GM23248 (cell line): Measurements from ENCODE around the gene CASK. TPM values are rescaled to one million over a fixed set of nuclear protein-coding genes. Genes with fewer than 3 reads are reported as not detected.

Source experiments
- DNase-seq: peaks from one replicate; pipeline ENCODE4 v3.0.0-alpha.2; 2015
- H2AFZ ChIP-seq: fragments of 200-600 bp; sonication (generic); 2 replicates; pipeline ENCODE4 v1.6.1; 2016; ENCODE audit warnings: antibody characterized with exemption
- H3F3A ChIP-seq: fragments of 200-600 bp; sonication (generic); 2 replicates; pipeline ENCODE4 v1.6.1; 2016; ENCODE audit warnings: mild to moderate bottlenecking, antibody characterized with exemption, mixed run types; ENCODE audit not compliant: insufficient read depth
- H3K27ac ChIP-seq: fragments of 200-600 bp; sonication (generic); 2 replicates; pipeline ENCODE4 v1.5.1; 2016; ENCODE audit warnings: mild to moderate bottlenecking
- H3K27me3 ChIP-seq: fragments of 200-600 bp; sonication (generic); replicated peaks from 2 replicates; pipeline ENCODE4 v1.6.1; 2016; ENCODE audit warnings: mild to moderate bottlenecking; ENCODE audit not compliant: insufficient read depth
- H3K36me3 ChIP-seq: fragments of 200-600 bp; sonication (generic); 2 replicates; pipeline ENCODE4 v1.6.1; 2016; ENCODE audit warnings: low read depth, mild to moderate bottlenecking
- H3K4me1 ChIP-seq: fragments of 200-600 bp; sonication (generic); 2 replicates; pipeline ENCODE4 v1.6.1; 2016; ENCODE audit warnings: mild to moderate bottlenecking; ENCODE audit not compliant: insufficient read depth
- H3K4me2 ChIP-seq: fragments of 200-600 bp; sonication (generic); one replicate; pipeline ENCODE4 v1.6.1; 2016; ENCODE audit warnings: mild to moderate bottlenecking; ENCODE audit not compliant: unreplicated experiment
- H3K4me3 ChIP-seq: fragments of 200-600 bp; sonication (generic); 2 replicates; pipeline ENCODE4 v1.5.1; 2016; ENCODE audit warnings: mild to moderate bottlenecking
- H3K79me2 ChIP-seq: fragments of 200-600 bp; sonication (generic); 2 replicates; pipeline ENCODE4 v1.6.1; 2016; ENCODE audit warnings: mild to moderate bottlenecking; ENCODE audit not compliant: insufficient read depth
- H3K9ac ChIP-seq: fragments of 200-600 bp; sonication (generic); 2 replicates; pipeline ENCODE4 v1.6.1; 2016; ENCODE audit warnings: mild to moderate bottlenecking
- H3K9me2 ChIP-seq: fragments of 200-600 bp; sonication (generic); 2 replicates; pipeline ENCODE4 v1.6.1; 2016; ENCODE audit warnings: mixed run types, mild to moderate bottlenecking, moderate library complexity; ENCODE audit not compliant: insufficient read depth
- H3K9me3 ChIP-seq: fragments of 200-600 bp; sonication (generic); one replicate; pipeline ENCODE4 v1.6.1; 2017; ENCODE audit warnings: low read depth
- H4K20me1 ChIP-seq: fragments of 200-600 bp; sonication (generic); 2 replicates; pipeline ENCODE4 v1.6.0; 2016; ENCODE audit not compliant: insufficient read depth
- EZH2 ChIP-seq: fragments of 200-600 bp; sonication (generic); IDR thresholded peaks from 2 replicates; pipeline ENCODE4 v1.6.1; 2018; ENCODE audit warnings: antibody characterized with exemption, mild to moderate bottlenecking; ENCODE audit not compliant: insufficient read depth, poor library complexity, severe bottlenecking
- EZH2phosphoT487 ChIP-seq: fragments of 200-600 bp; sonication (generic); IDR thresholded peaks from 2 replicates; pipeline ENCODE4 v1.6.1; 2018; ENCODE audit warnings: antibody characterized with exemption, moderate library complexity, mild to moderate bottlenecking, low read depth; ENCODE audit not compliant: insufficient read depth
- WGBS, 2 experiments: methylation state at CpG; one replicate each; pipeline ENCODE4 v1.1.6; 2015 to 2017; ENCODE audit warnings: low lambda C conversion rate in 2 of 2, low coverage in 1 of 2; ENCODE audit errors: missing lambda C conversion rate in 2 of 2; 5-methylcytosine and 5-hydroxymethylcytosine counted together
- in situ Hi-C: fragments of 300-500 bp; cut with MboI; formaldehyde crosslinking; loops from 2 replicates; pipeline ENCODE4 v1.15.0; 2020
- polyA plus RNA-seq: library from polyadenylated mRNA; unstranded; fragments of >200 nt; fragmentation: Nextera tagmentation; extraction: Ambion mirVana; gene quantifications from 2 replicates; pipeline ENCODE4 v1.2.1, GENCODE V29; 2016
- total RNA-seq: library from RNA; depleted of rRNA; stranded (reverse); fragments of >200 nt; shearing (Covaris generic); gene quantifications from 2 replicates; pipeline ENCODE4 v1.2.3, GENCODE V29; 2014

CASK gene
- total and polyA plus RNA-seq, 2 experiments from 2014 or later, result 2.5 to 29.2 TPM

GRCh38 chrX:41917517-41917916 lies 5.8 kb downstream of the CASK start:
- Histone ChIP-seq H3K9me3 (no peaks in the 10 kb centered on the region), H3K36me3 (no peaks in the 10 kb centered on the region), H3K27me3 (no peaks in the 10 kb centered on the region), H3K27ac (no peak overlapping the region), H3K4me3 (no peak overlapping the region), H3K9me2 (no peaks in the 10 kb centered on the region), H3K9ac (no peak overlapping the region), H3K4me2 (no peak overlapping the region), H3K79me2 (peaks cover 86% of the 10 kb centered on the region), H3F3A (peaks cover 8% of the 10 kb centered on the region; the same call in 1 of the 2 replicates), H2AFZ (no peak overlapping the region), H3K4me1 (peaks cover 13% of the 10 kb centered on the region), H4K20me1 (no peaks in the 10 kb centered on the region)
- WGBS, 2 experiments, result 78 to 79% methylated on average over 5 of the region's 5 CpGs
- DNase-seq, result no peak
- TF ChIP-seq EZH2phosphoT487, result no peak
- TF ChIP-seq EZH2, result no peak
- in situ Hi-C loops, result no loop called here

GRCh38 chrX:41913476-41913875 lies 9.9 kb downstream of the CASK start:
- Histone ChIP-seq H3K9ac (no peak overlapping the region), H3K36me3 (no peaks in the 10 kb centered on the region), H3K4me3 (no peak overlapping the region), H3K27me3 (no peaks in the 10 kb centered on the region), H3K27ac (no peak overlapping the region), H3K9me3 (no peaks in the 10 kb centered on the region), H2AFZ (no peak overlapping the region), H3K9me2 (no peaks in the 10 kb centered on the region), H3F3A (no peaks in the 10 kb centered on the region), H4K20me1 (no peaks in the 10 kb centered on the region), H3K4me1 (0 out of 2 replicates have a peak, but pooled peaks cover 3% of the 10 kb centered on the region), H3K4me2 (no peak overlapping the region), H3K79me2 (peaks cover 84% of the 10 kb centered on the region)
- WGBS, 2 experiments, result 85 to 90% methylated on average over 1 of the region's 1 CpG
- in situ Hi-C loops, result no loop called here
- no peak for DNase-seq
- TF ChIP-seq EZH2phosphoT487, result no peak
- TF ChIP-seq EZH2, result no peak

DNA sequence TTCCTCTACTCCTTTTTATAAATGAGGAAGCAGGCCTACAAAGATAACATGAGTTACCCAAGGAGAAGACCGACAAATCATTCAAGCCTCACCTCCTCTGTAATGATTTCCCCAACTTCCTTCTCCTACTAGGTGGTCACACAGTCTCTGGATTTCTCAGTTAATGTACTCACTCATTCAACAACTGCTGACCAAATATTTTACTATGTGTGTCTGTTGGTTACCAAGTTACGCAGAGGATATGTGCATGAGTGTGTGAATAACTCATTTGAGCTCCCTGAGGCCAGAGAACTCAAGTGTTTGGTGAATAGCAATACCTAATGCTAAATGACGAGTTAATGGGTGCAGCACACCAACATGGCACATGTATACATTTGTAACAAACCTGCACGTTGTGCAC lies 10.4 kb downstream of the CASK start:
- Histone ChIP-seq H3K27ac (no peak overlapping the region), H3K27me3 (no peaks in the 10 kb centered on the region), H4K20me1 (no peaks in the 10 kb centered on the region), H3K9me2 (no peaks in the 10 kb centered on the region), H3K4me2 (no peak overlapping the region), H3K4me1 (0 out of 2 replicates have a peak, but pooled peaks cover 3% of the 10 kb centered on the region), H3F3A (no peaks in the 10 kb centered on the region), H3K9me3 (no peaks in the 10 kb centered on the region), H3K4me3 (no peak overlapping the region), H3K9ac (no peak overlapping the region), H3K79me2 (peaks cover 81% of the 10 kb centered on the region), H2AFZ (no peak overlapping the region), H3K36me3 (no peaks in the 10 kb centered on the region)
- DNase-seq, result peak; percentile 15
- no peak for TF ChIP-seq EZH2phosphoT487
- in situ Hi-C loops, result no loop called here
- 96% methylated on average over 4 of the region's 4 CpGs for WGBS, 2 experiments

- Histone ChIP-seq H3K9ac (no peak overlapping the region), H3F3A (no peaks in the 10 kb centered on the region), H3K27ac (no peak overlapping the region), H3K9me2 (no peaks in the 10 kb centered on the region), H3K27me3 (no peaks in the 10 kb centered on the region), H3K9me3 (no peaks in the 10 kb centered on the region), H4K20me1 (no peaks in the 10 kb centered on the region), H2AFZ (no peak overlapping the region), H3K4me3 (no peak overlapping the region), H3K79me2 (peaks cover 73% of the 10 kb centered on the region), H3K4me1 (peaks cover 9% of the 10 kb centered on the region; the same call in 1 of the 2 replicates), H3K36me3 (no peaks in the 10 kb centered on the region), H3K4me2 (no peak overlapping the region)
- no peak for DNase-seq
- no peak for TF ChIP-seq EZH2
- no peak for TF ChIP-seq EZH2phosphoT487
- in situ Hi-C loops, result no loop called here
These were observed 14.3 kb downstream of the CASK start for GRCh38 chrX:41909068-41909467.

GRCh38 chrX:41906515-41907187 lies 16.7 kb downstream of the CASK start:
- Histone ChIP-seq H3K4me3 (no peak overlapping the region), H2AFZ (no peak overlapping the region), H3K9ac (no peak overlapping the region), H4K20me1 (no peaks in the 10 kb centered on the region), H3K36me3 (no peaks in the 10 kb centered on the region), H3K27me3 (no peaks in the 10 kb centered on the region), H3K4me2 (no peak overlapping the region), H3K9me2 (no peaks in the 10 kb centered on the region), H3K27ac (no peak overlapping the region), H3F3A (no peaks in the 10 kb centered on the region), H3K79me2 (peaks cover 67% of the 10 kb centered on the region), H3K9me3 (no peaks in the 10 kb centered on the region), H3K4me1 (peaks cover 9% of the 10 kb centered on the region; the same call in 1 of the 2 replicates)
- 87 to 92% methylated on average over 2 to 3 of the region's 3 CpGs for WGBS, 2 experiments
- in situ Hi-C loops, result no loop called here
- peak; percentile 10 for DNase-seq
- TF ChIP-seq EZH2phosphoT487 (no peak), EZH2 (no peak)
